Left lung (tissue), 10 donors: Measurements from ENCODE around the gene TMEM131L. TPM values are rescaled to one million over a fixed set of nuclear protein-coding genes. Genes with fewer than 3 reads are reported as not detected.
A peak's percentile ranks its signal among the peaks of the same experiment; 100 is the strongest.

Experiments used
- ATAC-seq: fragments of 200-7000 bp; cut with Tn5 transposase; one replicate; pipeline ENCODE4 v1.9.1; 2020; ENCODE audit warnings: moderate library complexity
- DNase-seq, 4 donors: peaks; one replicate each; pipeline ENCODE4 v3.0.0-alpha.2; 2013 to 2020
- H3K27ac ChIP-seq, 2 donors: fragments of 200-600 bp; sonication (generic) in 1 of 2; one replicate each; pipeline versions ENCODE4 v1.5.0 to v1.8.0; 2020 to 2021
- H3K27me3 ChIP-seq, 2 donors: fragments of 200-600 bp; sonication (generic) in 1 of 2; one replicate each; pipeline versions ENCODE4 v1.5.0 to v1.8.0; 2020 to 2021
- H3K36me3 ChIP-seq, 2 donors: fragments of 200-600 bp; sonication (generic) in 1 of 2; one replicate each; pipeline versions ENCODE4 v1.5.0 to v1.8.0; 2020 to 2021
- H3K4me1 ChIP-seq, 2 donors: fragments of 200-600 bp; one replicate each; pipeline ENCODE4 v1.8.0; 2021
- H3K4me3 ChIP-seq, 2 donors: fragments of 200-600 bp; sonication (generic) in 1 of 2; one replicate each; pipeline versions ENCODE4 v1.5.0 to v1.8.0; 2020 to 2021; ENCODE audit warnings: mild to moderate bottlenecking in 1 of 2
- H3K9me3 ChIP-seq, 2 donors: fragments of 200-600 bp; sonication (generic) in 1 of 2; one replicate each; pipeline versions ENCODE4 v1.5.0 to v1.8.0; 2020 to 2021
- intact Hi-C, 2 donors: fragments of 100-400 bp; cut with DNase I; formaldehyde crosslinking; loops; one replicate each; pipeline versions ENCODE4 v1.11.2 to v1.14.2; 2022
- polyA plus RNA-seq, 6 donors: library from polyadenylated mRNA; unstranded; fragments of 120-200 nt; gene quantifications; one replicate each; pipeline ENCODE4 v1.2.1, GENCODE V29; 2013; ENCODE audit not compliant: insufficient read length in 6 of 6
- total RNA-seq, 2 donors: library from RNA; stranded (reverse); fragmentation: NEBNext Ultra II Directional; extraction: Animal tissue kit (Norgen Biotek cat#: 25700); gene quantifications; one replicate each; pipeline ENCODE4 v1.2.1, GENCODE V29; 2021
- TF ChIP-seq, protein P1 (sequence below), 2 donors: fragments of 200-600 bp; sonication (generic) in 1 of 2; IDR thresholded peaks; one replicate each; pipeline versions ENCODE4 v1.5.0 to v1.8.0; 2021; ENCODE audit warnings: antibody characterized with exemption in 2 of 2
- donor health status: DM: no; HTN: yes; CAD: no.
- donor health status: DM: no; HTN: no; CAD: no.

TMEM131L gene
- total and polyA plus RNA-seq, 8 donors: 17.6 to 34.2 (median 30.4) TPM

DNA sequence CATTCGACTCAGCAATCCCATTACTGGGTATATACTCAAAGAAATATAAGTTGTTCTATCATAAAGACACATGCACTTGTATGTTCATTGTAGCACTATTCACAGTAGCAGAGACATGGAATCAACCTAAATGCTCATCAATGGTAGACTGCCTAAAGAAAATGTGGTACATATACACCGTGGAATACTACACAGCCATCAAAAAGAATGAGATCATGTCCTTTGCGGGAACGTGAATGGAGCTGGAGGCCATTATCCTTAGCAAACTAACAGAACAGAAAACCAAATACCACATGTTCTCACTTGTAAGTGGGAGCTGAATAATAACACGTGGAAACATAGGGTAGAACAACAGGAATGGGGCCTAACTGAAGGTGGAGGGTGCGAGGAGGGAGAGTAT, 44.9 kb downstream of the TMEM131L start:
- peaks cover 0 to 10% of the 10 kb centered on the region in 2 donors for H3K36me3 ChIP-seq
- H3K4me1 ChIP-seq: peaks cover 3 to 24% of the 10 kb centered on the region in 2 donors
- TF ChIP-seq, protein P1, sequence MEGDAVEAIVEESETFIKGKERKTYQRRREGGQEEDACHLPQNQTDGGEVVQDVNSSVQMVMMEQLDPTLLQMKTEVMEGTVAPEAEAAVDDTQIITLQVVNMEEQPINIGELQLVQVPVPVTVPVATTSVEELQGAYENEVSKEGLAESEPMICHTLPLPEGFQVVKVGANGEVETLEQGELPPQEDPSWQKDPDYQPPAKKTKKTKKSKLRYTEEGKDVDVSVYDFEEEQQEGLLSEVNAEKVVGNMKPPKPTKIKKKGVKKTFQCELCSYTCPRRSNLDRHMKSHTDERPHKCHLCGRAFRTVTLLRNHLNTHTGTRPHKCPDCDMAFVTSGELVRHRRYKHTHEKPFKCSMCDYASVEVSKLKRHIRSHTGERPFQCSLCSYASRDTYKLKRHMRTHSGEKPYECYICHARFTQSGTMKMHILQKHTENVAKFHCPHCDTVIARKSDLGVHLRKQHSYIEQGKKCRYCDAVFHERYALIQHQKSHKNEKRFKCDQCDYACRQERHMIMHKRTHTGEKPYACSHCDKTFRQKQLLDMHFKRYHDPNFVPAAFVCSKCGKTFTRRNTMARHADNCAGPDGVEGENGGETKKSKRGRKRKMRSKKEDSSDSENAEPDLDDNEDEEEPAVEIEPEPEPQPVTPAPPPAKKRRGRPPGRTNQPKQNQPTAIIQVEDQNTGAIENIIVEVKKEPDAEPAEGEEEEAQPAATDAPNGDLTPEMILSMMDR (IDR thresholded peaks at IDR 0.05): no peak
- H3K9me3 ChIP-seq: no peaks in the 10 kb centered on the region
- no peak overlapping the region for H3K4me3 ChIP-seq
- no peaks in the 10 kb centered on the region for H3K27me3 ChIP-seq
- ATAC-seq: no peak
- no peak for DNase-seq
- H3K27ac ChIP-seq: no peak overlapping the region
- intact Hi-C loops: no loop called here

DNA sequence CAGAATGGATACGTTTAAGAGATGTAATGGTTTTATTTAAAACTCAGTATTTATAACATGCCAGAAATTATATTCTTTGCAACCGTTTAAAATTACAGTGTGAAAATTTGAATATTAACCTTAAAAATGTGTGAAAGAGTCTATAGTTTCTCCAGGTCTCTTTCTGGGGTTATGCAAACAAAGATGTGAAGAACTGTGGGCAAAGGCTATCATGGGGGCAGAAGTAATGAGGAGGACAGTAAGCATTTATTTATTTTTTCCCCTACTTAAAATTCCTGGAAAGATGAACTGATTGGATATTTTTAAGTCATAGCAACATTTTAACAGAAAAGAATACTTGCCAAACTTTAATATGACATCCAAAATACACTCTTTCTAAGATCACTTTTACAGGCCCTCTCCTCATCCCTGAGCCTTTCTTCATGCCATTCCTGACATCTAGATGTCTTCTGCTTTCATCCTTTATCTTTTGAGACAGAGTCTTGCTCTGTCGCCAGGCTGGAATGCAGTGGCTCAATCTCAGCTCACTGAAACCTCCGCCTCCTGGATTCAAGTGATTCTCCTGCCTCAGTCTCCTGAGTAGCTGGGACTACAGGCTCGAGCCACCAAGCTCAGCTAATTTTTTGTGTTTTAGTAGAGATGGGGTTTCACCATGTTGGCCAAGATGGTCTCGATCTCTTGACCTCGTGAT, 46.1 kb downstream of the TMEM131L start:
- TF ChIP-seq, protein P1 (IDR thresholded peaks at IDR 0.05): no peak
- no peak overlapping the region for H3K27ac ChIP-seq
- intact Hi-C loops: no loop called here

DNA sequence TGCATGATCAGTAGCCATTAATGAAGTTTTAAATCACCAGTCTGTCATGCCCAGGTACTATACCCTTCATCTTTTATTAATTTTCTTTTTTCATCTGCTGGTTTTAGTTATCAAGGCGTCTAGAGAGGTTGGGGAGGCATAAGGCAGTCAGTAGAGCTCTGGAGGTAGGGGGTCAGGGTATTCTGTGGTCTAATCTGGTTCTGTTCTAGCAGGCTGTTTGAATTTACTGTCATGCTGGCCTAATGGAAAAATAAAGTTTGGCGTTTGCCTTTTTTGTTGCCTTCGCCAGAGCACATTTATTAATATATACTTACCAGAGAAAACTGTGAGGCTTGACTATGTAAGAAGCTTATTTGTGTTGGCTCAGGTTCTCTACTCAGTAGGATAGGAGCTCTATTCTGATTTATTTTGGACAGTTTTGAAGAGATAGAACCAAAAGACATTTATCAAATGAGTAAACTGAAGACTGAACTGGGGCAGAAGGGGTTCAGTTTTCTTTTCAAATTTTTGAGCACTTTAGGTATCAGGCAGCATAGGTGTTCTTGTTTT, 46.9 kb downstream of the TMEM131L start:
- Histone ChIP-seq H3K4me3 (no peak overlapping the region), H3K36me3 (peaks cover 0 to 15% of the 10 kb centered on the region in 2 donors), H3K27ac (no peak overlapping the region), H3K9me3 (no peaks in the 10 kb centered on the region), H3K4me1 (peaks cover 3 to 23% of the 10 kb centered on the region in 2 donors), H3K27me3 (no peaks in the 10 kb centered on the region)
- DNase-seq (no peak), ATAC-seq (no peak)
- TF ChIP-seq, protein P1 (IDR thresholded peaks at IDR 0.05): no peak
- intact Hi-C loops: no loop called here

More for the DNA sequence above, 46.1 kb downstream of the TMEM131L start:
- no peak overlapping the region for H3K4me3 ChIP-seq
- H3K9me3 ChIP-seq: no peaks in the 10 kb centered on the region
- H3K4me1 ChIP-seq: peaks cover 3 to 23% of the 10 kb centered on the region in 2 donors
- ATAC-seq: no peak
- no peaks in the 10 kb centered on the region for H3K27me3 ChIP-seq
- H3K36me3 ChIP-seq: peaks cover 0 to 15% of the 10 kb centered on the region in 2 donors
- no peak for DNase-seq

DNA sequence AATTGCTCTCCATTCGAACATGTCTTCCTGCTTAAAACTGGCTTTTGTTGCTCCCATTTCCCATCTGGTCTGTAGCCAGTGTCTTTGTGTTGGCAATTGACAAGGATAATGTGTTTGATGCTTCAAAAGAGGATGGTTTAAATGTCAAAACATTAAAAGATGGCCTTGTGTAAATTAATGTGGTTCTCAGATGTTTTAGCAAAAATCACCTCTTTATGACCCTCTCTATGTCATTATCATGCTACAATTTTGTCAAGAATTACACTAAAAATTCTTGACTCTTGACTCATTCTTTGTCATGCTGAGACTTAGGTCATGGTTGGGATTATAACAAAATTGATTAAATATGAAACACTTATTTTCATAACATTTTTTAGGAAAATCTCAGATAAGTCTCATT, 47.4 kb downstream of the TMEM131L start:
- Histone ChIP-seq H3K4me3 (no peak overlapping the region), H3K9me3 (no peaks in the 10 kb centered on the region), H3K27ac (no peak overlapping the region), H3K27me3 (no peaks in the 10 kb centered on the region), H3K36me3 (peaks cover 0 to 15% of the 10 kb centered on the region in 2 donors), H3K4me1 (peaks cover 3 to 24% of the 10 kb centered on the region in 2 donors)
- ATAC-seq: peak; percentile 12
- DNase-seq: no peak
- TF ChIP-seq, protein P1 (IDR thresholded peaks at IDR 0.05): no peak
- intact Hi-C loops: no loop called here

DNA sequence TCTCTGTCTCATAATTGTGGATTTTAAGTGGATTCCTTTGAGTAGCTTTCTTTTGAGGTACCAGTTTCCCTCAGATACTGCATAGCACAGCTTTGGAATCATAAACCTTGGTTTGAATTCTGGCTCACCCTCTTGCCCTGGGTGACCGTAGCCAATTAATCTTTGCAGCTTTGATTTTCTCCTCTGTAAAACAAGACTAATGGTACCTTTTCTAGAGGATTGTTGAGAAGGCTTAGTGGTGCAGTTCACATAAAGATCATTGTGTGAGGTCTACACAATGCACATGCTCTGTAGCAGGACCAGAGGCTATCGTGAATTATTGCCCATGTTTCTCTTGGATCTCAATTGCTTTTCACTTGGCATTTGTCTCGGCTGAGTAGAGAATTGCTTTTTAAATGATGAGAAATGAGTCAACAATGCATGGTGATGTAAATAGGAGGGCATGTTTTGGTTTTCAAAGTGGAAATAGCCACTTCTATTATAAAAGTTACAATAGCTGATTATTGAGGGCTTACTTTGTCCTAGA, 47.9 kb downstream of the TMEM131L start:
- H3K27me3 ChIP-seq: no peaks in the 10 kb centered on the region
- intact Hi-C loops: no loop called here
- H3K9me3 ChIP-seq: no peaks in the 10 kb centered on the region
- H3K4me1 ChIP-seq: peaks cover 6 to 28% of the 10 kb centered on the region in 2 donors
- H3K27ac ChIP-seq: no peak overlapping the region
- DNase-seq (no peak), ATAC-seq (peak; percentile 14)
- no peak overlapping the region for H3K4me3 ChIP-seq
- TF ChIP-seq, protein P1 (IDR thresholded peaks at IDR 0.05): no peak
- H3K36me3 ChIP-seq: peaks cover 0 to 10% of the 10 kb centered on the region in 2 donors
